HG03103 (cell line): Measurements from ENCODE around the gene SLC15A5.

Source experiments
- ATAC-seq: cut with Tn5 transposase; IDR thresholded peaks from one replicate; pipeline ENCODE4 v1.9.1; 2021; ENCODE audit warnings: low read depth; ENCODE audit not compliant: unreplicated experiment

Gene SLC15A5

DNA sequence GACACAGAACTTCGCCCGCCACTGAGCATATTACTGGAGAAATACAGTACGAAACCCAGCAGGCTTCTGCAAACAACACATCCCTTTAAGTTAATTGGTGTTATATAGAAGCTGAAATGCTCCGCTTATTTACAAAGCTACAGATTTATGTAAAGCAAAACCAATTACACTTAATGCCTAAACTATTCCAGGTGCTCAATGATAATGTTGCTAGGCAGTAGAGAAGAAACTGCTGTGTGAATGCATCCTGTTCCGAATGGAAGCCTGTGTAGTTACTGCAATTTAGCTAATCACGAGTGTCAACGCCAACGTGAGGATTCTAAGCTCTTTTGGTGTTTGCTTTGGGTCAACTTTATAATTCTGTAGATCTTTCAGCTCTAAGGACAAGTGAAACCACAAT, 89.8 kb downstream of the SLC15A5 start:
- ATAC-seq = no peak

DNA sequence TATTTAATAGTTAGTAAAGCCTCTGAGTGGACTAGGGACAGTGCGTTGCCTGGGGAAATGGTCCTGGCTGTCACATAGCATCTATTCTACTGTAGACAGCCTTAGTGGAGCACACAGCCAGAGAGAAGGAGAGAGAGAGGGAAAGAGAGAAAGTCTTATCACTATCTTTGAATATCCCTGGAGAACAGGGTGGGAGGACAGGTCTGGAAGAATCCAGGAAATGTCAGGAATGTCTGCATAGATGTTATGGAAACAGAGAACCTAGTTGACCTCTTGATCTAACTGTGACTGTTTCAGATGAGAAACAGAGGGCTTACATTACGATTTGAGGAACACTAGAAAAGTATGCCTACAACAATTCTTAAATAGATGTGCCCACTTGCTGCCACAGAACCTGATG, 92.8 kb downstream of the SLC15A5 start:
- no peak for ATAC-seq

DNA sequence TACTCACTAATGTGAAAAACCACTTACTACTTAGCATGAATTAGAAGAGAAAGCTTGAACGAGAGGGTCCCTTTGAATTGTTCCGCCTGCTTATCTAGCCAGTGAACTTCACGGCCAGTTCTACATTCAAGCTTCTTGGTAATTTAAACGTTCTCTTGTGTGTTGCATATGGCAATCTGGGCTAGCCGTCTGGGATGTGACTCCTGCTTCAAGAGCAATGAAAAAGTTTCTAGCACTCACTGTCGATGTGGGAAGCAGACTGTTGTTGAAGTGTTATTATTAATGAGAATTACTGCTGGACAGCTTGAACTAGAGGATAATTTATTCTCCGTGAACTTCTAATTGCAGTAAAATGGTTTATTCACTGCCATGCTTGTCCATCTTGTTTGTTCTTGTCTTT, 93.9 kb downstream of the SLC15A5 start:
- no peak for ATAC-seq

DNA sequence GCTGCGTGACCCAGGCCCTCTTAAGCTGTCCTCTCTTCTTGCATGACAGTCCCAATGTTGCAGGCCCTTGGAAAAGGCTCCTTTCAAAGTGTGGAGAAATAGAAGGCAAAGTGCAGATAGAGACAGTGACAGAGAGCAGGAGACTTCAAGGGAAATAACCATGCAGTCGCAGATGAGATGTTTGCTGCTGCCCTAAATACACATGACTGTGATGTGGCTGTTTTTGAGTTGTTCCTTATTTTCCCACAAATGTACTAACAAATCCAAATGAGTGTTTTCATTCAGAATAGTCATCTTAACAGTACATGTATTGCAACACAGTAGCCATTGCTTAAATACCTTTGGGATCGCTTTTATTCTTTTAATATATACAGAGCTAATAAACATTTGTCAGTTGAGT, 101.6 kb downstream of the SLC15A5 start:
- ATAC-seq = no peak

DNA sequence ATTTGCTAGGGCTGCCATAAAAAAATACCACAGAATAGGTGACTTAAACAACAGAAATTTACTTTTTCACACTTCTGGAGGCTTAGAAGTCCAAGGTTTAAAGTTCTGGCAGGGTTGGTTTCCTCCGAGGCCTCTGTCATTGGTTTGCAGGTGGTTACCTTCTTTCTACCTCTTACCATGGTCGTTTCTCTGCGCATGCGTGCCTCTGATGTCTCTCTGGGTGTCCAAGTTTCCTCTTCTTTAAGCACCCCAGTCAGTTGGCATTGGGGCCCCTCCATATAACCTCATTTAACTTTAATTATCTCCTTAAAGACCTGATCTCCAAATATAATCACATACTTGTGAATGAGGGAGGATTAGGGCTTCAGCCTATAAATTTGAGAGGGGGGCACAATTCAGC, 103.2 kb downstream of the SLC15A5 start:
- no peak for ATAC-seq

DNA sequence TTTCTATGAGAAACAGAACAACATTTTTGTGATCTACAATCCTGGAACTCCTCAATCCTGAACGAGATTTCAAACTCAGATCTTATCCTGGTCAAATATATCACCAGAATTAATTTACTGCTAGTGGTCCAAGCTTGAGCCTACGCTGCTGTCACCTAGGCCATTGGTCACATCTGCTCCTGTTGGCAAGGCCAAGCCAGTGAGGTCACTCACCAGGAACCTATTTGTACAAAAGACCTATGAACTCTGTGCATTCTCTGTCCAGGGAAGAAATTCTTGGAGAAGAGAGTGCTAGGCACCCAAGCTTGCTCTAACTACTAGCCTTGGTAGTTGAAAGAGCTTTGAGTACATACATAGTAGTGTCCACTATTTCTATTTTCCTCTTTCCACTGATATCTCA, 106.1 kb downstream of the SLC15A5 start:
- no peak for ATAC-seq

DNA sequence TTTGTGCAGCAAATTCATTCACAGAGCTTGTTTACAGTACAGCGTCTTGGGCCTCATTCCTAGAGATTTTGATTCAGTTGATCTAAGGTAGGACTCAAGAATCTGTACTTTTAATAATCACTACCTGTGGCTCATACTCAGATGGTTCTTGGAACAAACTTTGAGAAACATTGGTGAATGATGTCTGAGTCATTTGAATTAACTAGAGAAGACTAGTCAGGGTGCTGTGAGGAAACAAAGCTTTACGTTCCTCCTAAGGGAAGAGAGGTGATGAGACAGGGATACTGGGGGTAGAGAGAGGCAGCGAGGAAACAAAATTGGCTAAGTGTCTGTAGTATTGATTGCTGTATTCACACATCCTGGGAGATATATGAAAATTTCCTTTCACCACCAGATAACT, 109.4 kb downstream of the SLC15A5 start:
- no peak for ATAC-seq

DNA sequence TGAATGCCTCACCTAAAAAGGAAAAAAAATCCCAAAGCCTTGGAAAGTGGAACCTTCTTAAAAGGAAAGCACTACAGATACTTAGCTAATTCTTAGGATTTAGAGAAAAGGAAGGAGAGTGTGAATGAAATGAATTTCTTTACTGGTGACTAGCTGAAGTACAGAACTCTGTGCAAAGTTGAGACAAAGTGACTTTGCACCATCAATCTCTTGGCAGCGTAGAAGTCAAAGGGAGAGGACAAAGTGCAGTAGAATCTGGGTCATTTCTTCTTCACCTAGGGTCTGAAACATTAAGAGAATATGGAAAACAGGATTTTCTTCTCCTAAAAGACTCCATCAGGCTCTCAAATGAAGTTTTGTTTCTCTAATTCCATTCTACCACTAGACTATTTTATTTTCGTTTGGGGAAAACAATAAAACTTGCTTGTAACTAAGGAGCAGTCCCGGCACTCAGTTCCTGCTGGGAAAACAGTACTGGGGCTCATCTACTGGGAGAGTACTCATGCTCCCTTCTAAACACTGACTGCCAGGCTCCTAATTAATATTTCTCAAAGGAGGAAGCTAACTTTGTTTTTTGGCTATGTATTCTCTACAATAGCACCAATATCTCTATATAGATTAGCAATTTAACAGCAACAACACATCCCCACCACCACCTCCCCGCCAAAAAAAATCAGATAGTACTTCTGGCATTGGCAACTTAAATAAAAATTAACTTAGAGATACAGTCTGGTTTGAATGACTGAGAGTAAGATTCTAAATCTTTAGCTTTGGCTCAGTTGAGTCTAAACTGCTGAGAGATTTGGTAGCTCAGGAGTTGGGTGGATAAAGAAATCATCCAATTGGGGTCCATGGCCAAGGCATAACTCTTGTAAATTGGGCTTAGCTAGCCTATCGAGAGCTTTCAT, 110.7 kb downstream of the SLC15A5 start:
- no peak for ATAC-seq

DNA sequence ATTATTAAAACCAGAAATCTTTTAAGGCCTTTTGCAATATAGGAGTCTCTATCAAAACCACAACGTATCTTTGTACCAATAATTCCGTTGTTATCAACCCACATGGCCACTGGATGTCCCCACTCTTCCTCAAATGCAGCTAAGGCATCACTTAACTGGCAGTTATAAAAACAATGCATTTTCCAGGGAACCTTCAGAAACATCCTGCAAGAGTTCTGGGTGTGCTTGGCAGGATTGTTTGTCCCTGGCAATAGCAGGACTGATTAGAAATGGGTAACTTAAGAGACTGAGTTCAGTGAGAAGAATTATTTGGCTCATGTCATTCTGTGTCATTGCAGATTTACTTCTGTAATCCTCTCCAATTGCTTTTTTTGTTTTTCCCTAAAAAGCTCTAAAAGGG, 112.0 kb downstream of the SLC15A5 start:
- no peak for ATAC-seq

DNA sequence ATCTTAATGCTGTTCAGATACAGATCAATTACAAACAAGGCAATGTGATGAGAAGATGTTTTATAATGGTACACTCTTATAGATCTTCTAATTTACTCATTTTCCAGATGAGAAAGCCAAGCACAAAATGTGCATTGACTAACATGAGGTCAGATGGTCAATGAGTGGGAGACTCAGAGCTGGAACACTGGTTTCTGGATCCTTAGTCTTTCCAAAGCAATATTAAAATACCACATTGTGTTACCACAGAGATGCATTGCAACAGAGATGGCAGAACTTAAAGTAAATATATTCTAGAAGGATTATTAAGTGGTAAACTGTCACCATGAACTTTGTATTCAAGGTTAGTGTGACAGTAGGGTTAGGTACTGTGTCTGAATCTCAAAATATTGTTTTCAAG, 113.6 kb downstream of the SLC15A5 start:
- ATAC-seq = no peak

DNA sequence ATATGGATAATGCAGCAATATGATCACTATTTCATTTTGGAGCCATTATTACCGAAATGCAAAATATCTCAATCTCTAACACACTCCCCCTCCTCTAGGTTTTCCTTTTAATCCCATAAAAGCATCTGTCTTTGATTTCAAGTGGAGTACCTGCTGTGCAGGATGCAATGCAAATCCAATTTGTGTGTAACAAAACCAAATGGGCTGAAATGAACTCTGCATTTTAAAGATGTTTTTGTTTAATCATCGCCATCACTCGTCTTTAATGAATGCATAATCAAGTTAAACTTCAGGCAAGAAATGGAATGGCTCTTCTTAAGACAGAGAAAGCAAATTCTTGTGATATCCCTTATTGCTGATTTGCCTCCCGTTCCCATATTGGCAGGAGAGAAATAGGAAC, 114.3 kb downstream of the SLC15A5 start:
- ATAC-seq = no peak

DNA sequence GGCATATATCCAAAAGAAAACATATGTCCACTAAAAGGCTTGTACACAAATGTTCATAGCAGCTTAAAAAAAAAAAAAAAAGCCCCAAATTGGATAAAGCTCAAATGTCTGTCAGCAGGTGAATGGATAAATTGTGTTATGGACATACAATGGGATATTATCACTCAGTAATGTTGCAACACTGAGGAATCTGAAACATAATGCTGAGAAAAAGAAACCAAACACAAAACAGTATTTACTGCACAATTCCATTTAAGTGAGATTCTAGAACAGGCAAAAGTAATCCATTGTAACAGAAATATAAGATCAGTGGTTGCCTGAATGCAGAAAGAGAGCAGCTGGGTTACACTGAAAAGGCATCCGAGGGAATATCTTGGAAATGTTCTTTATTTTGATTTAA, 117.9 kb downstream of the SLC15A5 start:
- ATAC-seq = no peak

DNA sequence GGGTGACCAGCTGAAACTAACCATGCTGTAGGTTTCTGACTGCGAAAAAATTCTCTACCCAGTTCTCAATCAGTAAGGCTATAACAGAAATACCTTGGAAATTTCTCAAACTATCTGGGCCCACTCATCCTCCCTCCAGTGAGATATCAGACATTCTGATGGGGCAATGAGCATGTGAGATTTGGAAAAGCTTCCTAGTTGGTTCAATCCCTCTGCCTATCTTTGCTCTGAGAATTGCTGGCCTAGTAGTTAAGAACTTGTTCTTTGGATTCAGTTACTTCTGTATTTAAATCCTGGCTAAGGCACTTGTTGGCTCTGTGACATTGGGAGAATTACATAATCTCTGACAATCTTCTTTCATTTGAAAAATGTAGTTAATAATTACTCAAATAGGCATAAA, 119.4 kb downstream of the SLC15A5 start:
- no peak for ATAC-seq

DNA sequence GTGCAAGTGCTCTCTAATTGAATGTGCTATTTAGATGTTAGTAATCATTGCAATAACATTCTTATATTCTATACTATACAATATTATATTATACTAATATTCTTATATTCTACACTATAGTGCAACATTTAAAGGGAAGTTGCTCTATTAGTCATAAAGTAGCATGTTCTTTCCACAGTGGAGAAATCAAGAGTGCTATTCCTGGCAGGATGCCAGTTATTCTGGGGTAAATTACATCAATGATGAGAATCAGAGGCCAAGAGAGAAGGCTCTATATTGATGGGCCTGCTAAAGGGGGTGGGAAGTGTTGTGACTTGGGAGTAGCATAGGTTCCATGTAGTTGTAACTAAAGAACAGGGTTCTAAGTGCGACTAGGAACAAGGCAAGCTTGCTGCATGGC, 121.5 kb downstream of the SLC15A5 start:
- no peak for ATAC-seq

DNA sequence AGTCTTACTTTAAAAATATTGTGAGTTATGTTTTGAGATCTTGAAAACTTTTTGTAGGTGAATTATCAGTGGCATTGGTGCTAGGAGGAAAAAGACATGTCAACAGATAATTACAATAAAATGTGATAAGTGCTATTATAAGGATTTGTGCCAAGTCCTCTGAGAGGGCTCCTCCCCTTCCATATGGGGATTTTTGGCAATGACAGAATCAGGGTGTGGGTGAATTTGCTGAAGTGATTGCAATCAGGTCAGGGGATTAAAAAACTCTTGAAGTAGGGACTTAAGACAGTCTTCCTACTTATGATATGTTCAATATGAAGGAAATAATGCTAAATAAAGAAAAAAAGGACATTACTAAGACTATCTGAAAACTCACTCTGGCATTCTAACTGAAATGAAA, 122.5 kb downstream of the SLC15A5 start:
- no peak for ATAC-seq

DNA sequence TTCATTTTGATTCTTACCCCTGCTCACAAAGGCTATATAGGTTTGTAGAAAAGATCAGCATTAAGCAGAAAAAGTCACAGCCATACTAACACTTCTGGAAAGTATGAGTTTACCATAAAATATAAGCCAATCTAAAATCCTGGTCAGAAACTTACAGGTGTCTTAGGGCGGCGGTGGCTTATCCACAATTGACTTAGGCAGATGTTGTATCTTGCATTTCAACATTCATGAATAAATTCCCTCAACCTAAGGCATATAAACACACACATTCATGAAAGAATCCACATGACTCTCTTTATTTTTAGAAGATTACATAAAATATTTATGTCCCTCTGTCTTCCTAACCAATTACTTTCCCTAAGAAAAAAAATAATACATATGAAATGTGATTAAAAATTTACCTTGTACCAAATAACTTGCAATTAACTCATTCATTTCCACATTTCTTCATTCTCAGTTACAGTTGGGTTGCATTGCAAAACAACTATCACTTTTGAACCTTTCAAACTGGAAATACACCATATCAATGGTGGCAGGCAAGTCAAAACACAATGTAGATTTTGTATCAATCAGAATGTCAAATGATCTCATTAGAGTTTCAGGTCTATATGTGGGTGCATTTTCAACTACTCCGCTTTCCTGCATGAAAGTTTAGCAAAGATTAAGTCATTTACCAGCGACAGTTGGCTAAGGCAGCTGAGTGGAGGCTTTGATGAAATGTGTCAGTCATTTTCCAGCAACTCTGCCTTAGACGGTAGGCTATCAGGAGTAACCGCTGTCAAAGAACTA, 124.4 kb downstream of the SLC15A5 start:
- no peak for ATAC-seq

DNA sequence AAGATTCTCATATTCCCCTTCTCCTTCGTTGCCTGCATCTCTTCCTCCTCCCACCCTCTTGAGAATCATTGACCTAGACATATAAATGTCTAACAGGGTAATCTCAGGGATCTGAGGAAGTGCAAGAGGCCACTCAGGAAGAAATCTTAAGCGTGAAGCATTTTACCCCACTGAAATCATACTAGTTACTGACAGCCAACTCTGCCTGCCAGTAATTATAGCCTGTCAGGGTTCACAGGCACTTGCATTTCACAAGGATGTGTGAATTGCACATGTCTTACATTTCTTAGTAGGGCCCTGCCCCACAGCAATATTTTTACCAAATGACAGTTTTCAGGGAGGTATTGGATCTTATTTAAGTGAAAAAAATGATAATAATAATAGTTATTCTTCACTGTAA, 127.2 kb downstream of the SLC15A5 start:
- ATAC-seq = no peak

DNA sequence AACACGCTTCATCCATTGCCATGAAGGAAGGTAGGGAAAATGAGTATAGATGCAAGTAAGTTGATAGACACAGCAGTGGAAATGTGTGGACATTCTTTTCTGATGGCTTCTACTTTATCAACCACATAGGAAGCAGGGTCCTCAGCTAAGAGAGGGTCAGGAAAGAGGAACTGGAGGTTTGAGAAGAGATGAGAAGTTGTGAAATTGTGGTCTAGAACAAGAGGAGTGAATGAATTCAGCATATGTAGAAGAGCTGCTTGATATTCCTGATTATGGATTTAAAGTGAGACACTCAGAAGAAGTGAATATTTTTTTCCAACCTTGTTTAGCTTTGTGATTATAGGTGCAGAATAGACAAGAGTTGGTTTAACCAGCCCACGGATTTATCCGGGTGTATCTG, 128.5 kb downstream of the SLC15A5 start:
- ATAC-seq = no peak
